Ovary (tissue), 9 donors: ENCODE results near the gene CMBL. TPM values are rescaled to one million over a fixed set of nuclear protein-coding genes. Genes with fewer than 3 reads are reported as not detected.

Source experiments
- DNase-seq, 5 donors: peaks; one replicate each; pipeline ENCODE4 v3.0.0-alpha.2; 2019 to 2020
- H3K27ac ChIP-seq, 2 donors: fragments of 200-600 bp; one replicate each; pipeline versions ENCODE4 v1.5.1 to v1.8.0; 2019 to 2022
- H3K27me3 ChIP-seq: fragments of 200-600 bp; one replicate; pipeline ENCODE4 v1.8.0; 2022
- H3K36me3 ChIP-seq: fragments of 200-600 bp; sonication (generic); one replicate; pipeline ENCODE4 v1.5.1; 2019
- H3K4me1 ChIP-seq: one replicate; pipeline ENCODE4 v1.8.1; 2013; ENCODE audit warnings: mild to moderate bottlenecking, moderate library complexity; ENCODE audit not compliant: insufficient read depth
- H3K4me3 ChIP-seq: fragments of 200-600 bp; sonication (generic); one replicate; pipeline ENCODE4 v1.5.1; 2017
- H3K9me3 ChIP-seq, 2 donors: fragments of 200-600 bp in 1 of 2; sonication (generic) in 1 of 2; one replicate each; pipeline versions ENCODE4 v1.5.1 to v1.8.1; 2013 to 2019; ENCODE audit warnings: mild to moderate bottlenecking in 1 of 2, moderate library complexity in 1 of 2
- CTCF ChIP-seq, 3 donors: fragments of 450-650 bp in 2 of 3; fragments of 200-600 bp in 1 of 3; IDR thresholded peaks; one replicate each; pipeline versions ENCODE4 v1.5.1 to v1.8.0; 2016 to 2022; ENCODE audit warnings: antibody characterized with exemption in 3 of 3, mild to moderate bottlenecking in 1 of 3
- EP300 ChIP-seq: sonication (generic); formaldehyde crosslinking; IDR thresholded peaks from one replicate; pipeline ENCODE4 v1.6.1; 2017; ENCODE audit warnings: antibody characterized with exemption
- POLR2A ChIP-seq: fragments of 450-650 bp; IDR thresholded peaks from one replicate; pipeline ENCODE4 v1.6.1; 2017; ENCODE audit warnings: antibody characterized with exemption, mild to moderate bottlenecking, moderate library complexity
- WGBS, 3 donors: extraction: QIAGEN DNeasy Blood & Tissue Kit in 1 of 3; methylation state at CpG; one replicate each; pipeline versions ENCODE4 v1.1.5 to v1.1.7; 2013 to 2017; 5-methylcytosine and 5-hydroxymethylcytosine counted together
- intact Hi-C, 4 donors: fragments of 100-400 bp; cut with DNase I; formaldehyde crosslinking; loops; one replicate each; pipeline versions ENCODE4 v1.11.0 to v1.15.1; 2022 to 2023
- polyA plus RNA-seq, 2 donors: library from polyadenylated mRNA; stranded (reverse); fragments of 200-250 nt in 1 of 2; fragments of 350-450 nt in 1 of 2; fragmentation: Illumina TruSeq in 1 of 2; extraction: RNeasy Lipid Tissue Mini Kit (QIAGEN cat#74804) in 1 of 2; gene quantifications; one replicate each; pipeline ENCODE4 v1.2.3, GENCODE V29; 2013 to 2014
- total RNA-seq, 7 donors: library from RNA; depleted of rRNA in 2 of 7; stranded (reverse); fragments of >200 nt in 2 of 7; fragmentation: NEBNext Ultra II Directional in 3 of 7; extraction: Animal tissue kit (Norgen Biotek cat#: 25700) in 3 of 7; gene quantifications; one replicate each; pipeline versions ENCODE4 v1.1.0 to v1.2.4, GENCODE V29; 2016 to 2023
- donor health status: DM: no; HTN: no; CAD: no; lungs with moderate emphysema.
- donor health status: DM: no; HTN: no; CAD: no.
- donor health status: Bipolar disorder and iron deficiency.
- donor health status: DM: yes; HTN: yes; CAD: no.
- donor health status: DM: no; HTN: no; CAD: no.
- donor health status: DM: yes; HTN: yes; CAD: no.

CMBL gene
- total and polyA plus RNA-seq, 9 donors = 7.3 to 69.0 (median 43.2) TPM

GRCh38 chr5:10319202-10319851 lies 11.6 kb upstream of the CMBL start:
- TF ChIP-seq POLR2A (no peak), CTCF (IDR thresholded peaks at IDR 0.05) (no peak), EP300 (no peak)
- H3K4me1 ChIP-seq = no peaks in the 10 kb centered on the region
- H3K27ac ChIP-seq = no peak overlapping the region
- intact Hi-C loops = no loop called here
- no peaks in the 10 kb centered on the region for H3K9me3 ChIP-seq
- peak in 4 of 5 donors; percentile 48 to 70 (median 60) for DNase-seq
- no peaks in the 10 kb centered on the region for H3K36me3 ChIP-seq
- H3K4me3 ChIP-seq = no peak overlapping the region
- no peaks in the 10 kb centered on the region for H3K27me3 ChIP-seq
- 42 to 52% (median 51%) methylated on average over 11 of the region's 11 CpGs for WGBS, 3 donors

GRCh38 chr5:10317825-10318682 lies 10.4 kb upstream of the CMBL start:
- Histone ChIP-seq H3K9me3 (no peaks in the 10 kb centered on the region), H3K27me3 (no peaks in the 10 kb centered on the region), H3K36me3 (no peaks in the 10 kb centered on the region), H3K4me3 (no peak overlapping the region), H3K4me1 (no peaks in the 10 kb centered on the region), H3K27ac (no peak overlapping the region)
- TF ChIP-seq EP300 = no peak
- TF ChIP-seq CTCF (IDR thresholded peaks at IDR 0.05) = no peak
- no peak for TF ChIP-seq POLR2A
- intact Hi-C loops = no loop called here
- no peak for DNase-seq
- 66 to 72% (median 69%) methylated on average over 6 of the region's 6 CpGs for WGBS, 3 donors

GRCh38 chr5:10315824-10316509 lies 8.3 kb upstream of the CMBL start:
- no peak overlapping the region for H3K4me3 ChIP-seq
- H3K36me3 ChIP-seq = no peaks in the 10 kb centered on the region
- 93 to 94% (median 94%) methylated on average over 15 of the region's 15 CpGs for WGBS, 3 donors
- no peak for DNase-seq
- intact Hi-C loops = no loop called here
- H3K4me1 ChIP-seq = peaks cover 2% of the 10 kb centered on the region
- H3K27ac ChIP-seq = no peak overlapping the region
- H3K9me3 ChIP-seq = no peaks in the 10 kb centered on the region
- no peaks in the 10 kb centered on the region for H3K27me3 ChIP-seq
- TF ChIP-seq EP300 (no peak), CTCF (IDR thresholded peaks at IDR 0.05) (no peak), POLR2A (no peak)

- intact Hi-C loops = no loop called here
- H3K27ac ChIP-seq = no peak overlapping the region
Observed at GRCh38 chr5:10315201-10315600, 7.5 kb upstream of the CMBL start.

More at GRCh38 chr5:10315201-10315600, 7.5 kb upstream of the CMBL start:
- H3K9me3 ChIP-seq = no peaks in the 10 kb centered on the region
- no peak for DNase-seq
- no peaks in the 10 kb centered on the region for H3K36me3 ChIP-seq
- H3K27me3 ChIP-seq = no peaks in the 10 kb centered on the region
- whole genome bisulfite sequencing, 3 donors = 80 to 84% (median 84%) methylated on average over 5 of the region's 5 CpGs
- H3K4me1 ChIP-seq = peaks cover 2% of the 10 kb centered on the region
- TF ChIP-seq EP300 (no peak), CTCF (IDR thresholded peaks at IDR 0.05) (no peak), POLR2A (no peak)
- H3K4me3 ChIP-seq = no peak overlapping the region
